Mesangial cell (primary cell): ENCODE results near the gene TMEM88. TPM values are rescaled to one million over a fixed set of nuclear protein-coding genes. Genes with fewer than 3 reads are reported as not detected.

Experiments
- total RNA-seq: library from RNA; depleted of rRNA; stranded (reverse); fragments of >200 nt; gene quantifications from 2 replicates; pipeline ENCODE4 v1.2.3, GENCODE V29; 2015

TMEM88 gene
- 2.4 TPM in 2 replicates for total RNA-seq

GRCh38 chr17:7854851-7855659 lies at the start of gene TMEM88:
Gene TMEM88, plus strand, starts transcription at chr17:7855066. Its CDS starts 9 bp downstream, at chr17:7855075.

GRCh38 chr17:7833795-7834541 lies 20.9 kb upstream of the TMEM88 start, which contains the start of gene KDM6B:
Gene KDM6B, plus strand, starts transcription at chr17:7834217. Its CDS starts 11,338 bp downstream, at chr17:7845555.

GRCh38 chr17:7856811-7857712 lies 2.2 kb downstream of the TMEM88 start, which contains the start of gene NAA38:
Gene NAA38, minus strand, starts transcription at chr17:7857559. Its CDS starts 96 bp downstream, at chr17:7857463.

GRCh38 chr17:7857713-7858521 lies 3.1 kb downstream of the TMEM88 start, which contains the start of gene CYB5D1:
Gene CYB5D1, plus strand, starts transcription at chr17:7858003. Its CDS starts 132 bp downstream, at chr17:7858135.

GRCh38 chr17:7888184-7888920 lies 33.5 kb downstream of the TMEM88 start, which contains the start of gene CHD3:
Gene CHD3, plus strand, starts transcription at chr17:7888789. Its CDS starts 212 bp downstream, at chr17:7889001.

Other genes starting within 250 kb of the TMEM88 start
- gene FXR2, start 240.2 kb upstream of the TMEM88 start, total RNA-seq, result 41.2 and 42.3 TPM in 2 replicates
- 28.4 and 40.6 TPM in 2 replicates for gene SAT2, start 227.2 kb upstream of the TMEM88 start, total RNA-seq
- gene SHBG, start 224.9 kb upstream of the TMEM88 start, total RNA-seq, result 0.89 TPM in 1 of 2 replicates, not detected in the other
- 0.13 TPM in 1 of 2 replicates, not detected in the other for gene ATP1B2, start 204.1 kb upstream of the TMEM88 start, total RNA-seq
- 66.6 and 70.0 TPM in 2 replicates for gene TP53, start 167.6 kb upstream of the TMEM88 start, total RNA-seq
- 11.2 and 36.3 TPM in 2 replicates for gene WRAP53, start 166.6 kb upstream of the TMEM88 start, total RNA-seq
- 0.81 and 3.8 TPM in 2 replicates for gene EFNB3, start 149.9 kb upstream of the TMEM88 start, total RNA-seq
- under 0.01 and 0.16 TPM in 2 replicates for gene DNAH2, start 137.3 kb upstream of the TMEM88 start, total RNA-seq
- gene KDM6B, start 20.8 kb upstream of the TMEM88 start, total RNA-seq, result 4.1 and 12.0 TPM in 2 replicates
- gene NAA38, start 2.5 kb downstream of the TMEM88 start, total RNA-seq, result 90.0 and 123 TPM in 2 replicates
- 4.4 and 4.6 TPM in 2 replicates for gene CYB5D1, start 2.9 kb downstream of the TMEM88 start, total RNA-seq
- 59.3 and 106 TPM in 2 replicates for gene CHD3, start 33.7 kb downstream of the TMEM88 start, total RNA-seq
- gene RNF227, start 61.2 kb downstream of the TMEM88 start, total RNA-seq, result 0.33 and 2.4 TPM in 2 replicates
- 0.16 and 0.63 TPM in 2 replicates for gene KCNAB3, start 74.8 kb downstream of the TMEM88 start, total RNA-seq
- 87.2 and 97.5 TPM in 2 replicates for gene TRAPPC1, start 76.9 kb downstream of the TMEM88 start, total RNA-seq
- 17.6 and 24.8 TPM in 2 replicates for gene CNTROB, start 77.1 kb downstream of the TMEM88 start, total RNA-seq
- not detected in 2 replicates for gene GUCY2D, start 147.5 kb downstream of the TMEM88 start, total RNA-seq
- under 0.01 TPM in 2 replicates for gene ALOX15B, start 184.0 kb downstream of the TMEM88 start, total RNA-seq
- 0.25 TPM in 1 of 2 replicates, not detected in the other for gene ALOX12B, start 232.7 kb downstream of the TMEM88 start, total RNA-seq